HT-29 (cell line): ENCODE results near the gene SNUPN. TPM values are rescaled to one million over a fixed set of nuclear protein-coding genes. Genes with fewer than 3 reads are reported as not detected.
"Not testable (repeated sequence)": the region's sequence is repeated elsewhere in the genome, so short reads cannot be mapped to it uniquely, and the experiment has no call there.

Experiments used
- DNase-seq: peaks from one replicate; pipeline ENCODE4 v3.0.0-alpha.2; 2015; ENCODE audit warnings: low spot score
- total RNA-seq: library from RNA; depleted of rRNA; stranded (reverse); fragments of >200 nt; shearing (Covaris generic); gene quantifications from 2 replicates; pipeline ENCODE4 v1.2.3, GENCODE V29; 2014; rRNA removed

Gene SNUPN
- total RNA-seq, 1 experiment from 2014 or later: 27.2 TPM

- DNase-seq: no peak
Measured at GRCh38 chr15:75583701-75584100, 41.8 kb downstream of the SNUPN start.

GRCh38 chr15:75582943-75583342 lies 42.6 kb downstream of the SNUPN start:
- not testable (repeated sequence) for DNase-seq

- peak; percentile 70 for DNase-seq
Measured at GRCh38 chr15:75578948-75579920, 46.3 kb downstream of the SNUPN start, which contains the start of gene PTPN9. Gene PTPN9 (minus strand): TSS chr15:75579315. CDS start chr15:75578776, 539 bp downstream.

- DNase-seq: peak; percentile 11
Measured at GRCh38 chr15:75578173-75578947, 47.2 kb downstream of the SNUPN start.

GRCh38 chr15:75577401-75578172 lies 47.9 kb downstream of the SNUPN start:
- DNase-seq: peak; percentile 42

- DNase-seq: no peak
Measured at GRCh38 chr15:75573648-75574384, 51.7 kb downstream of the SNUPN start.

GRCh38 chr15:75570126-75570845 lies 55.2 kb downstream of the SNUPN start:
- DNase-seq: no peak

GRCh38 chr15:75565062-75565970 lies 60.2 kb downstream of the SNUPN start:
- no peak for DNase-seq

GRCh38 chr15:75561888-75562287 lies 63.6 kb downstream of the SNUPN start:
- no peak for DNase-seq

- DNase-seq: not testable (repeated sequence)
Measured at GRCh38 chr15:75559360-75559759, 66.2 kb downstream of the SNUPN start.

GRCh38 chr15:75558955-75559354 lies 66.6 kb downstream of the SNUPN start:
- not testable (repeated sequence) for DNase-seq

GRCh38 chr15:75554717-75555116 lies 70.8 kb downstream of the SNUPN start:
- no peak for DNase-seq

- no peak for DNase-seq
Measured at GRCh38 chr15:75553659-75554058, 71.9 kb downstream of the SNUPN start.

GRCh38 chr15:75551091-75551490 lies 74.4 kb downstream of the SNUPN start:
- DNase-seq: no peak

Other genes starting within 250 kb of the SNUPN start
- gene SIN3A, start 174.0 kb downstream of the SNUPN start, total RNA-seq: 28.8 and 33.5 TPM in 2 replicates
- 22.8 and 28.2 TPM in 2 replicates for gene PTPN9, start 46.4 kb downstream of the SNUPN start, total RNA-seq
- 186 and 250 TPM in 2 replicates for gene IMP3, start 14.5 kb upstream of the SNUPN start, total RNA-seq
- gene SNX33, start 22.2 kb upstream of the SNUPN start, total RNA-seq: 25.6 and 27.3 TPM in 2 replicates
- gene CSPG4, start 87.1 kb upstream of the SNUPN start, total RNA-seq: 8.9 and 10.7 TPM in 2 replicates
- 23.8 and 40.0 TPM in 2 replicates for gene UBE2Q2, start 217.7 kb upstream of the SNUPN start, total RNA-seq